GM10847 (cell line): Measurements from ENCODE around the gene SETX.

ENCODE experiments used
- POLR2A ChIP-seq: IDR thresholded peaks from 2 replicates; pipeline ENCODE4 v1.6.1; 2011; ENCODE audit not compliant: insufficient read length; ENCODE audit errors: extremely low read depth

SETX gene

GRCh38 chr9:132237481-132237880 lies 117.3 kb downstream of the SETX start:
- no peak for TF ChIP-seq POLR2A

DNA sequence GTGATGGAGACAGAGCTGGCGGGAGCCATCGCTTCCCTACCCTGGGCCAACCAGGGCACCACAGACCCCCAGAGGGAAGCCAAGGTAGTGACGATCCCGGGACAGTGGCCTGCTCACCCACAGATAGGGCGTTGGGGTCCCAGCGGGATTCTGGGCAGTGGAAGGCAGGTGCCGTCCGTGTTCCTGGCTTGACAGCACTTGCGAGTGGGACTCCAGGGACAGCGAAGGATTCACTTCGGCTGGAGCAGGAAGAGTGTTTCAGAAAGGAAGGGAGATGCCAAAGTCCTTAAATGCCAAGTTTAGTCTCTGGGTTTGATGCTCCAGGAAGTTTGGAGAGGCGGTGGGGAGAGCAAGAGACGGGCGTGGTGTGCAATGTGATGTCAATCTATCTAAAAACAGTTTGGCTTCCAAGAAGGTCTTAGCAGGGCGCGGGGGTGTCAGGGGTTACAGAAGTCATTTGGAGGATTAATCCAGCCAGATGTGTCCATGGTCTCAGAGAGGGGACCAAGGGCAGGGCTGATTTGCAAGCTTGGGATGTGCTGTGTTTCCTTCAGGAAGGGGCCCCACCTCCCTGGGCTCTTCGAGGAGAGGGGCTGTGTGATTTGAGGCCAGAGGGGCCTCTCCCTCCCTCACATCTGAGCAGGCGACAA lies 118.0 kb downstream of the SETX start:
- no peak for TF ChIP-seq POLR2A

GRCh38 chr9:132235894-132236661 lies 118.7 kb downstream of the SETX start:
- no peak for TF ChIP-seq POLR2A

DNA sequence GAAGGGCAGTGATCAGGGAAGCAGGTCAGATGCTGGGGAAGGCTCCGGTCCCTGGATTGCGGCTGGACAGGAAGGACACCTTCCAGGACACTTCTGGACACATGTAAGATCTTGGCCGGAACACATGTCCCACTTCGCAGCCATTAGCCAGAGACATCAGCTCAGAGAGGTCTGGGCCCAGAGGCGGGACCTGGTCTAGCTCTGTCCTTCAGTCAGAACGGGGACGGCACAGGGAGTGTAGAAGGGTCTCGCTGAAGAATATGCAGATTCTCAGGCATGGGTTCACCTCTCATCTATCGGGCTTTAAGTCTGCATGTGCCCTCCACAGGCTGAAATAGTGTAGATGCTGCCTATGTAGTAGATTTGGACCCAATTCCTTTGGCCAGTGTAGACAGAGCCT lies 119.7 kb downstream of the SETX start:
- TF ChIP-seq POLR2A = no peak

DNA sequence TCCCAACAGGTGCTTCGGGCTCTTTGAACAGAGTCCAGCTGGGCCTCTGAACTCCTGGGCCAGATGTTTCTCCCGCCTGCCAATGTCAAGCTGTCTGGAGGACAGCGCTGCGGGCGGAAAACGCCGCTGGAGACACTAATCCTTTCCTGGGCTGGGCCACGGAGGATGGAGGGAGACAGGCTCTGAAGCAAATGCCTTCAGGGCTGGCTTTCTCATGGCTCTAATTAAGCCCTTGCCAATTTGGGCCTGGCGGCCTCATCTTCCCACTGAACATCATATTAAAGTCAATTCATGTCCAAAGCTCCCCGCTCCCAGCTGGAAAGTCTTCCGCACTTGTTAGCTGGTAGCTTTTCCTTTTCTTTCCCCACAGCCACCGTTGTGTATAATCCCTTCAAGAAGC lies 120.3 kb downstream of the SETX start:
- no peak for TF ChIP-seq POLR2A

- TF ChIP-seq POLR2A = no peak
These were observed 121.6 kb downstream of the SETX start for GRCh38 chr9:132233138-132233537.

- TF ChIP-seq POLR2A = no peak
These were observed 122.3 kb downstream of the SETX start for GRCh38 chr9:132232522-132232921.

- TF ChIP-seq POLR2A = no peak
These were observed 123.6 kb downstream of the SETX start for GRCh38 chr9:132231019-132231701.

- no peak for TF ChIP-seq POLR2A
These were observed 124.2 kb downstream of the SETX start for GRCh38 chr9:132230605-132231004.

DNA sequence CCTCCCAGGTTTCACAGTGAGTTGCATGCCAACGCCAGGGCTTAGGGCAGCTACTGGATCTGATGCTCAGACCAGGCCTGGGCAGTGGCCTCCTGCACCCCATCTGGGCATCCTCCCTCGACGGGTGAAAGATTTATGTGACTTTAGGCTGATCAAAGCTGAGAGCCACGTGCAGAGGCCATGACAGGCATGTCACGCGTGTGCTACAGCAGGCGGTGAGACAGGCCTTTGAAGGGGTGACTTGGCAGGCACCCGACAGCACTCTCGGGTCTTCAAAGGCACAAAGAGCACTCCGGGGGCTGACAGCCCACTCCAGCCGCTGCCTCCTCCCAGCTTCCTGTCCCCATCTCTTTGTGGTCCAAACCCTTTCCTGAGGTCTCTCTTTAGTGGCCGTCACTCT lies 126.7 kb downstream of the SETX start:
- no peak for TF ChIP-seq POLR2A

- no peak for TF ChIP-seq POLR2A
These were observed 128.0 kb downstream of the SETX start for GRCh38 chr9:132226571-132227430.

GRCh38 chr9:132224645-132225044 lies 130.1 kb downstream of the SETX start:
- TF ChIP-seq POLR2A = no peak

- no peak for TF ChIP-seq POLR2A
These were observed 132.8 kb downstream of the SETX start for GRCh38 chr9:132221941-132222340.

GRCh38 chr9:132218208-132218607 lies 136.6 kb downstream of the SETX start:
- no peak for TF ChIP-seq POLR2A

GRCh38 chr9:132216861-132217619 lies 137.7 kb downstream of the SETX start:
- TF ChIP-seq POLR2A = no peak

- TF ChIP-seq POLR2A = no peak
These were observed 140.7 kb downstream of the SETX start for GRCh38 chr9:132214027-132214622.
